H1 (cell line): Measurements from ENCODE around the gene IQGAP3.

Source experiments
- ASH2L ChIP-seq: fragments of 200-600, 300-600 bp; sonication (generic); IDR thresholded peaks from one replicate; pipeline ENCODE4 v1.7.1; 2017; ENCODE audit warnings: low read length
- BACH1 ChIP-seq: IDR thresholded peaks from 2 replicates; pipeline ENCODE4 v1.6.1; 2012; ENCODE audit warnings: low read length, improper control_type of control experiment
- CEBPB ChIP-seq: IDR thresholded peaks from 2 replicates; pipeline ENCODE4 v1.6.1; 2012; ENCODE audit warnings: low read depth, low read length
- EP300 ChIP-seq, 2 experiments: IDR thresholded peaks; 1 replicate in 1 of 2; 2 replicates in 1 of 2; pipeline ENCODE4 v1.6.1; 2011 to 2012; ENCODE audit warnings: low read depth in 2 of 2, low read length in 2 of 2, mild to moderate bottlenecking in 2 of 2, borderline replicate concordance in 1 of 2, inconsistent platforms in 1 of 2, moderate library complexity in 1 of 2
- FOSL1 ChIP-seq: IDR thresholded peaks from 2 replicates; pipeline ENCODE4 v1.6.1; 2011; ENCODE audit warnings: mild to moderate bottlenecking, low read depth, low read length, moderate library complexity; ENCODE audit not compliant: insufficient read depth
- HDAC2 ChIP-seq, 2 experiments: fragments of 300-600 bp in 1 of 2; sonication (generic) in 1 of 2; IDR thresholded peaks; 2 replicates each; pipeline ENCODE4 v1.6.1; 2011 to 2012; ENCODE audit warnings: low read depth in 2 of 2, low read length in 2 of 2, mild to moderate bottlenecking in 2 of 2, moderate library complexity in 2 of 2, borderline replicate concordance in 1 of 2, inconsistent platforms in 1 of 2
- POLR2A ChIP-seq, 2 experiments: IDR thresholded peaks; 1 replicate in 1 of 2; 2 replicates in 1 of 2; pipeline ENCODE4 v1.6.1; 2011; ENCODE audit warnings: low read depth in 2 of 2, low read length in 2 of 2, mild to moderate bottlenecking in 2 of 2; ENCODE audit errors: control extremely low read depth in 1 of 2
- POLR2AphosphoS5 ChIP-seq: IDR thresholded peaks from 2 replicates; pipeline ENCODE4 v1.6.1; 2011; ENCODE audit warnings: low read depth, low read length
- SIN3A ChIP-seq, 2 experiments: IDR thresholded peaks in 1 of 2; conservative IDR thresholded peaks in 1 of 2; 2 replicates each; pipeline ENCODE4 v1.6.1; 2011 to 2012; ENCODE audit warnings: low read length in 2 of 2, improper control_type of control experiment in 1 of 2, low read depth in 1 of 2, mild to moderate bottlenecking in 1 of 2
- SP2 ChIP-seq: IDR thresholded peaks from 2 replicates; pipeline ENCODE4 v1.6.1; 2012; ENCODE audit warnings: mild to moderate bottlenecking, low read length, inconsistent platforms
- SRF ChIP-seq: IDR thresholded peaks from 2 replicates; pipeline ENCODE4 v1.6.1; 2011; ENCODE audit warnings: mild to moderate bottlenecking, low read depth, low read length, moderate library complexity
- SUZ12 ChIP-seq: fragments of 200-600 bp; sonication (generic); IDR thresholded peaks from 2 replicates; pipeline ENCODE4 v1.6.1; 2012; ENCODE audit warnings: mild to moderate bottlenecking, inconsistent platforms, low read length, moderate library complexity, mixed read lengths
- TF ChIP-seq, protein P1 (sequence below): IDR thresholded peaks from 2 replicates; pipeline ENCODE4 v1.6.1; 2012; ENCODE audit warnings: inconsistent platforms
- TF ChIP-seq, protein P2 (sequence below), 3 experiments: IDR thresholded peaks; 1 replicate in 2 of 3; 2 replicates in 1 of 3; pipeline versions ENCODE4 v1.5.1 to v1.6.1; 2011; ENCODE audit warnings: low read length in 3 of 3, mild to moderate bottlenecking in 3 of 3, inconsistent platforms in 2 of 3, low read depth in 1 of 3, moderate library complexity in 1 of 3; ENCODE audit not compliant: insufficient read depth in 1 of 3; ENCODE audit errors: control extremely low read depth in 1 of 3

DNA sequence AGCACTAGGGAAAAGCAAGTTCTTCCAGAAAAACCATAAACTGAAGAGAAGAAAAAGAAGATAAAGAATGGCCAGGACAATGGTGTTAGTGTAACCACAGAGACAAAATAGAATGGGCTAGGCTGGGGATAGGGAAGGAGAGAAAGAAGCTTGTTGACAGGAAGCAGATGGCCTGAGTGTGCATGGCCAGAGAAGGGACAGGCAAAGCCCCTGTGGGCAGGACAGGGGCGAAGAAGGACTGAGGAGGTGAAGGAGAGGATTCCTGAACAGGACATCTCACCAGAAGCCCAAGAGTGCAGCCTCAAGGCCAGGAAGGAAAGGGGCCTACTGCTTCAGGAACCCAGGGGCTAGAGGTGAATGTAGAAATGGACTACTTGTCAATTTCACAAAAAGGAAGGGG, 29.3 kb downstream of the IQGAP3 start:
- TF ChIP-seq CEBPB (no peak), EP300 (IDR thresholded peaks at IDR 0.05; ENCODE audit: borderline replicate concordance in 1 of 2, low read depth in 2 of 2, low read length in 2 of 2) (no peak), SUZ12 (no peak), POLR2AphosphoS5 (no peak), FOSL1 (no peak), HDAC2 (IDR thresholded peaks at IDR 0.05; ENCODE audit: borderline replicate concordance in 1 of 2, low read depth in 2 of 2, low read length in 2 of 2) (no peak), BACH1 (no peak), POLR2A (IDR thresholded peaks at IDR 0.05; ENCODE audit: control extremely low read depth in 1 of 2, low read depth in 2 of 2, low read length in 2 of 2) (no peak), ASH2L (no peak), SP2 (no peak), SRF (no peak), SIN3A (conservative IDR thresholded peaks at IDR 0.05 in 1 of 2, IDR thresholded peaks at IDR 0.05 in 1 of 2; ENCODE audit: low read depth in 1 of 2, low read length in 2 of 2) (no peak)
- TF ChIP-seq, protein P1, sequence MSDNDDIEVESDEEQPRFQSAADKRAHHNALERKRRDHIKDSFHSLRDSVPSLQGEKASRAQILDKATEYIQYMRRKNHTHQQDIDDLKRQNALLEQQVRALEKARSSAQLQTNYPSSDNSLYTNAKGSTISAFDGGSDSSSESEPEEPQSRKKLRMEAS = no peak
- TF ChIP-seq, protein P2, sequence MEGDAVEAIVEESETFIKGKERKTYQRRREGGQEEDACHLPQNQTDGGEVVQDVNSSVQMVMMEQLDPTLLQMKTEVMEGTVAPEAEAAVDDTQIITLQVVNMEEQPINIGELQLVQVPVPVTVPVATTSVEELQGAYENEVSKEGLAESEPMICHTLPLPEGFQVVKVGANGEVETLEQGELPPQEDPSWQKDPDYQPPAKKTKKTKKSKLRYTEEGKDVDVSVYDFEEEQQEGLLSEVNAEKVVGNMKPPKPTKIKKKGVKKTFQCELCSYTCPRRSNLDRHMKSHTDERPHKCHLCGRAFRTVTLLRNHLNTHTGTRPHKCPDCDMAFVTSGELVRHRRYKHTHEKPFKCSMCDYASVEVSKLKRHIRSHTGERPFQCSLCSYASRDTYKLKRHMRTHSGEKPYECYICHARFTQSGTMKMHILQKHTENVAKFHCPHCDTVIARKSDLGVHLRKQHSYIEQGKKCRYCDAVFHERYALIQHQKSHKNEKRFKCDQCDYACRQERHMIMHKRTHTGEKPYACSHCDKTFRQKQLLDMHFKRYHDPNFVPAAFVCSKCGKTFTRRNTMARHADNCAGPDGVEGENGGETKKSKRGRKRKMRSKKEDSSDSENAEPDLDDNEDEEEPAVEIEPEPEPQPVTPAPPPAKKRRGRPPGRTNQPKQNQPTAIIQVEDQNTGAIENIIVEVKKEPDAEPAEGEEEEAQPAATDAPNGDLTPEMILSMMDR (IDR thresholded peaks at IDR 0.05; ENCODE audit: control extremely low read depth in 1 of 3, insufficient read depth in 1 of 3, low read depth in 1 of 3, low read length in 3 of 3) = no peak
